K562 (cell line): Measurements from ENCODE around the gene SCN1B. TPM values are rescaled to one million over a fixed set of nuclear protein-coding genes. Genes with fewer than 3 reads are reported as not detected.
A peak's percentile ranks its signal among the peaks of the same experiment; 100 is the strongest.

Experiments used
- ATF1 ChIP-seq, 2 experiments: fragments of 450-650 bp in 1 of 2; IDR thresholded peaks; 2 replicates each; pipeline ENCODE4 v1.6.1; 2016; ENCODE audit warnings: missing compliant biosample characterization in 1 of 2, missing genetic modification characterization in 1 of 2
- CHD2 ChIP-seq: IDR thresholded peaks from 2 replicates; pipeline ENCODE4 v1.6.1; 2011; ENCODE audit warnings: low read depth, low read length
- CXXC5 ChIP-seq: fragments of 250-450 bp; sonication (Bioruptor Pico); IDR thresholded peaks from 2 replicates; pipeline ENCODE4 v1.8.0; 2022; ENCODE audit warnings: inconsistent platforms, mild to moderate bottlenecking, moderate library complexity
- DDX20 ChIP-seq: fragments of 450-650 bp; IDR thresholded peaks from 2 replicates; pipeline ENCODE4 v1.6.1; 2016; ENCODE audit warnings: missing genetic modification characterization, low read depth, mild to moderate bottlenecking, missing compliant biosample characterization, moderate library complexity
- E2F1 ChIP-seq: sonication (generic); formaldehyde crosslinking; IDR thresholded peaks from 2 replicates; pipeline ENCODE4 v1.8.1; 2023; ENCODE audit warnings: mild to moderate bottlenecking, missing genetic modification reagents, moderate library complexity
- ETV1 ChIP-seq: fragments of 450-650 bp; conservative IDR thresholded peaks from 2 replicates; pipeline ENCODE4 v1.6.1; 2016; ENCODE audit warnings: missing genetic modification characterization, control low read depth, low read depth, missing compliant biosample characterization
- FOXA3 ChIP-seq, 2 experiments: fragments of 450-650 bp in 1 of 2; sonication (generic) in 1 of 2; formaldehyde crosslinking; IDR thresholded peaks in 1 of 2; conservative IDR thresholded peaks in 1 of 2; 2 replicates each; pipeline versions ENCODE4 v1.4.0 to v1.8.0; 2020 to 2022; ENCODE audit warnings: mild to moderate bottlenecking in 2 of 2, missing genetic modification reagents in 1 of 2
- GATAD2A ChIP-seq: fragments of 450-650 bp; IDR thresholded peaks from 2 replicates; pipeline ENCODE4 v1.6.1; 2017
- KLF6 ChIP-seq: fragments of 250-450 bp; sonication (Bioruptor Pico); IDR thresholded peaks from 2 replicates; pipeline ENCODE4 v1.4.0; 2020; ENCODE audit warnings: mild to moderate bottlenecking, moderate library complexity, borderline replicate concordance
- LEF1 ChIP-seq: fragments of 450-650 bp; IDR thresholded peaks from 2 replicates; pipeline ENCODE4 v1.6.1; 2016; ENCODE audit warnings: mild to moderate bottlenecking
- MAFG ChIP-seq: fragments of 450-650 bp; conservative IDR thresholded peaks from 2 replicates; pipeline ENCODE4 v1.6.1; 2016; ENCODE audit warnings: missing genetic modification characterization, missing compliant biosample characterization
- MYC ChIP-seq, 2 experiments: fragments of 250-450 bp in 1 of 2; sonication (Bioruptor Pico) in 1 of 2; IDR thresholded peaks; 2 replicates each; pipeline versions ENCODE4 v1.5.1 to v1.6.1; 2012 to 2021; ENCODE audit warnings: low read depth in 2 of 2, borderline replicate concordance in 1 of 2, improper control_type of control experiment in 1 of 2, low read length in 1 of 2, mild to moderate bottlenecking in 1 of 2, moderate library complexity in 1 of 2
- NRF1 ChIP-seq, 2 experiments: fragments of 450-650 bp; IDR thresholded peaks in 1 of 2; conservative IDR thresholded peaks in 1 of 2; 2 replicates each; pipeline ENCODE4 v1.6.1; 2014; ENCODE audit warnings: mild to moderate bottlenecking in 2 of 2
- RBBP5 ChIP-seq: fragments of 200-600 bp; sonication (generic); IDR thresholded peaks from 2 replicates; pipeline ENCODE4 v1.6.1; 2012; ENCODE audit warnings: borderline replicate concordance, mild to moderate bottlenecking, low read length, control low read depth, inconsistent platforms; ENCODE audit not compliant: insufficient read depth, poor library complexity, severe bottlenecking
- RBM25 ChIP-seq: fragments of 200-400 bp; formaldehyde crosslinking; IDR thresholded peaks from 2 replicates; pipeline ENCODE4 v1.6.1; 2018; ENCODE audit warnings: low read length, low read depth, moderate library complexity; ENCODE audit not compliant: severe bottlenecking
- SMARCE1 ChIP-seq: fragments of 450-650 bp; IDR thresholded peaks from 2 replicates; pipeline ENCODE4 v1.7.1; 2016; ENCODE audit warnings: mild to moderate bottlenecking
- TAF1 ChIP-seq: IDR thresholded peaks from 2 replicates; pipeline ENCODE4 v1.6.1; 2011; ENCODE audit warnings: mild to moderate bottlenecking, low read length, moderate library complexity; ENCODE audit not compliant: insufficient read depth, control insufficient read depth, severe bottlenecking; ENCODE audit errors: extremely low read depth
- TAF9B ChIP-seq: fragments of 450-650 bp; IDR thresholded peaks from 2 replicates; pipeline ENCODE4 v1.6.1; 2018; ENCODE audit warnings: mild to moderate bottlenecking; ENCODE audit not compliant: partially characterized antibody
- TOE1 ChIP-seq, 2 experiments: fragments of 450-650 bp in 1 of 2; sonication (generic) in 1 of 2; formaldehyde crosslinking in 1 of 2; IDR thresholded peaks; 2 replicates each; pipeline versions ENCODE4 v1.7.1 to v1.8.0; 2016 to 2022; ENCODE audit warnings: borderline replicate concordance in 2 of 2, mild to moderate bottlenecking in 2 of 2, antibody characterized with exemption in 1 of 2, inconsistent platforms in 1 of 2, low read depth in 1 of 2, missing genetic modification reagents in 1 of 2, moderate library complexity in 1 of 2
- U2AF2 ChIP-seq: fragments of 200-400 bp; formaldehyde crosslinking; optimal IDR thresholded peaks from 2 replicates; pipeline ENCODE3; 2017; ENCODE audit warnings: low read depth, mild to moderate bottlenecking, low read length
- ZNF121 ChIP-seq: sonication (generic); formaldehyde crosslinking; conservative IDR thresholded peaks from 2 replicates; pipeline ENCODE4 v1.8.0; 2022; ENCODE audit warnings: missing genetic modification reagents
- ZNF184 ChIP-seq: sonication (generic); formaldehyde crosslinking; IDR thresholded peaks from 2 replicates; pipeline ENCODE4 v1.5.0; 2020; ENCODE audit warnings: missing genetic modification reagents
- ZNF232 ChIP-seq: sonication (generic); formaldehyde crosslinking; IDR thresholded peaks from 2 replicates; pipeline ENCODE4 v1.8.0; 2022; ENCODE audit warnings: mild to moderate bottlenecking, missing genetic modification reagents
- ZNF445 ChIP-seq: fragments of 250-450 bp; sonication (Bioruptor Pico); IDR thresholded peaks from 2 replicates; pipeline ENCODE4 v1.4.0; 2020; ENCODE audit warnings: low read depth, mild to moderate bottlenecking, moderate library complexity
- ZNF551 ChIP-seq: fragments of 250-450 bp; sonication (Bioruptor Pico); IDR thresholded peaks from 2 replicates; pipeline ENCODE4 v1.5.0; 2021; ENCODE audit warnings: mild to moderate bottlenecking, moderate library complexity
- ZNF589 ChIP-seq: fragments of 200-800 bp; sonication (Bioruptor generic); IDR thresholded peaks from 2 replicates; pipeline ENCODE4 v1.6.1; 2016; ENCODE audit warnings: low read depth, missing genetic modification characterization, missing compliant biosample characterization
- polyA plus RNA-seq, 8 experiments: library from polyadenylated mRNA; depleted of rRNA in 4 of 8; stranded (reverse) in 5 of 8; unstranded in 3 of 8; fragments of >200 nt; fragmentation: Nextera tagmentation in 2 of 8; fragmentation: Illumina TruSeq in 1 of 8; extraction: Ambion mirVana in 2 of 8; extraction: Trizol in 1 of 8; gene quantifications; 2 replicates each; pipeline versions ENCODE4 v1.2.1 to v1.2.3, GENCODE V29; 2011 to 2014; ENCODE audit warnings: inconsistent platforms in 1 of 8, missing spikeins in 1 of 8
- total RNA-seq, 7 experiments: library from RNA; depleted of rRNA in 6 of 7; stranded (reverse); fragments of >200 nt in 6 of 7; fragmentation: Illumina TruSeq in 2 of 7; extraction: Trizol in 2 of 7; gene quantifications; 2 replicates each; pipeline versions ENCODE4 v1.2.1 to v1.2.3, GENCODE V29; 2011 to 2021; ENCODE audit warnings: low replicate concordance in 1 of 7

The SCN1B gene
- total and polyA plus RNA-seq, 9 of the 15 experiments (the other 6 are each of a cell fraction or from before 2014, with no cell fraction given) = 0.03 to 2.5 (median 0.91) TPM

GRCh38 chr19:35040826-35041547 is 10.7 kb downstream of the SCN1B start (continued):
- TF ChIP-seq MAFG (no peak), CHD2 (peak; percentile 56; the same call in 1 of the 2 replicates), RBBP5 (no peak), ZNF184 (CRISPR knock-in tag) (no peak), ATF1 (CRISPR knock-in tag; IDR thresholded peaks at IDR 0.05) (no peak), ATF1 (tag; IDR thresholded peaks at IDR 0.05) (peak; percentile 82), ZNF589 (CRISPR knock-in tag) (0 out of 2 replicates have a peak, but pooled peaks have one; percentile 51), ZNF232 (CRISPR knock-in tag) (no peak), MYC (IDR thresholded peaks at IDR 0.05; ENCODE audit: low read depth, low read length) (peak; percentile 63), MYC (CRISPR knock-in tag; IDR thresholded peaks at IDR 0.05; ENCODE audit: borderline replicate concordance, low read depth) (no peak), TOE1 (IDR thresholded peaks at IDR 0.05; ENCODE audit: borderline replicate concordance) (peak; percentile 78; the same call in 1 of the 2 replicates), TOE1 (CRISPR knock-in tag; IDR thresholded peaks at IDR 0.05; ENCODE audit: borderline replicate concordance, low read depth) (no peak), TAF1 (no peak), RBM25 (no peak), SMARCE1 (peak; percentile 68; the same call in 1 of the 2 replicates), ZNF551 (CRISPR knock-in tag) (no peak), ZNF445 (CRISPR knock-in tag) (no peak), KLF6 (CRISPR knock-in tag) (peak; percentile 53; the same call in 1 of the 2 replicates), E2F1 (CRISPR knock-in tag) (no peak), U2AF2 (no peak), ZNF121 (CRISPR knock-in tag) (no peak), LEF1 (peak; percentile 97), FOXA3 (CRISPR knock-in tag; conservative IDR thresholded peaks at IDR 0.05 in 1 of 2, IDR thresholded peaks at IDR 0.05 in 1 of 2) (peak; percentile 40 to 81; a peak in 3 of 4 replicates), GATAD2A (peak; percentile 63; the same call in 1 of the 2 replicates), DDX20 (tag) (no peak), TAF9B (no peak), ETV1 (tag) (peak; percentile 98), CXXC5 (peak; percentile 96), NRF1 (conservative IDR thresholded peaks at IDR 0.05 in 1 of 2, IDR thresholded peaks at IDR 0.05 in 1 of 2) (peak; percentile 38 to 58; a peak in 3 of 4 replicates)
